ENCODE results near the gene NPIPB13.
"Not testable (repeated sequence)": the region's sequence is repeated elsewhere in the genome, so short reads cannot be mapped to it uniquely, and the experiment has no call there.

The NPIPB13 gene

GRCh38 chr16:30248379-30248778 lies at the start of gene NPIPB13:
Gene NPIPB13 (minus strand): TSS chr16:30248479. CDS start chr16:30245573, 2,906 bp downstream.
- DNase-seq (ENCODE audit: low read depth); H3K4me3 ChIP-seq (ENCODE audit: low read depth, low read length): not testable (repeated sequence)

GRCh38 chr16:30282357-30282756 lies 34.1 kb upstream of the NPIPB13 start:
- not testable (repeated sequence) for DNase-seq (ENCODE audit: low read depth)

GRCh38 chr16:30278523-30278922 lies 30.2 kb upstream of the NPIPB13 start:
- H3K4me3 ChIP-seq (ENCODE audit: low read depth, low read length); DNase-seq (ENCODE audit: low read depth): not testable (repeated sequence)

More at GRCh38 chr16:30282357-30282756, 34.1 kb upstream of the NPIPB13 start:
- H3K4me3 ChIP-seq (ENCODE audit: low read depth, low read length), result not testable (repeated sequence)

- not testable (repeated sequence) for H3K4me3 ChIP-seq (ENCODE audit: low read depth, low read length); DNase-seq (ENCODE audit: low read depth)
These were observed 31.2 kb downstream of the NPIPB13 start for GRCh38 chr16:30217082-30217481.

GRCh38 chr16:30211414-30211813 lies 36.9 kb downstream of the NPIPB13 start:
- DNase-seq (ENCODE audit: low read depth), result not testable (repeated sequence)

GRCh38 chr16:30209032-30209431 lies 39.2 kb downstream of the NPIPB13 start:
- DNase-seq (ENCODE audit: low read depth); H3K4me3 ChIP-seq (ENCODE audit: low read depth, low read length): not testable (repeated sequence)

More at GRCh38 chr16:30211414-30211813, 36.9 kb downstream of the NPIPB13 start:
- H3K4me3 ChIP-seq (ENCODE audit: low read depth, low read length), result not testable (repeated sequence)

- not testable (repeated sequence) for DNase-seq (ENCODE audit: low read depth); H3K4me3 ChIP-seq (ENCODE audit: low read depth, low read length)
These were observed 41.1 kb downstream of the NPIPB13 start for GRCh38 chr16:30207063-30207704.

GRCh38 chr16:30206252-30206651 lies 42.0 kb downstream of the NPIPB13 start:
- not testable (repeated sequence) for DNase-seq (ENCODE audit: low read depth)
- H3K4me3 ChIP-seq (ENCODE audit: low read depth, low read length), result peak overlapping the region; percentile 42

- DNase-seq (ENCODE audit: low read depth), result not testable (repeated sequence)
- peak overlapping the region; percentile 42 for H3K4me3 ChIP-seq (ENCODE audit: low read depth, low read length)
These were observed 42.6 kb downstream of the NPIPB13 start for GRCh38 chr16:30205541-30206236.

- not testable (repeated sequence) for DNase-seq (ENCODE audit: low read depth)
These were observed 48.5 kb downstream of the NPIPB13 start for GRCh38 chr16:30199608-30200343.

GRCh38 chr16:30199049-30199448 lies 49.2 kb downstream of the NPIPB13 start, which contains the start of gene SULT1A3:
Gene SULT1A3 (plus strand): TSS chr16:30199255. CDS start chr16:30200729, 1,474 bp downstream.
- not testable (repeated sequence) for DNase-seq (ENCODE audit: low read depth); H3K4me3 ChIP-seq (ENCODE audit: low read depth, low read length)

More at GRCh38 chr16:30199608-30200343, 48.5 kb downstream of the NPIPB13 start:
- not testable (repeated sequence) for H3K4me3 ChIP-seq (ENCODE audit: low read depth, low read length)

All from skeletal muscle cell (primary cell).